B cell (primary cell): ENCODE data around the gene HRK.
A peak's percentile ranks its signal among the peaks of the same experiment; 100 is the strongest.

Source experiments
- EZH2 ChIP-seq: IDR thresholded peaks from 2 replicates; pipeline ENCODE4 v1.6.1; 2012; ENCODE audit warnings: borderline replicate concordance, low read depth, mild to moderate bottlenecking, moderate library complexity, low read length; ENCODE audit not compliant: insufficient read depth, poor library complexity, severe bottlenecking
- TF ChIP-seq, protein P1 (sequence below): fragments of 200-600 bp; IDR thresholded peaks from one replicate; pipeline ENCODE4 v1.8.0; 2022; ENCODE audit warnings: antibody characterized with exemption, mild to moderate bottlenecking

DNA sequence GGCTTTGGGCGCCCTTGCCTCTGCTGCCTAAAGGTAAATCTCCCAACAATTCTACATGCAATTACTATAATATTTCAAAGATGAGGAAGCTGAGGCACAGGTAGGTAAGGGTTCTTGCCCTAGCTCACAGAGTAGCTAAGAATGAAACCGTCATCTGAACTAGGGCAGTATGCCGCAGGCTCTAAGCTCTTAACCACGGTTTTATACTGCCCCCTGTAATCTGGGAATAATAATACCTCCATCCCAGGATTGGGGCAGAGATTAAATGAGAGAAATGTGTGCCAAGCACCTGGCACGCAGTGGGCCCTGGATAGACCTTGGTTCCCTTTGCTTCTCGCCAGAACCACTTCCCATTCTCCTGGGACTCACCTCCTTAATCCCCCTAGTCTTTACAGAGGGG lies 1.5 kb upstream of the HRK start:
- TF ChIP-seq, protein P1, sequence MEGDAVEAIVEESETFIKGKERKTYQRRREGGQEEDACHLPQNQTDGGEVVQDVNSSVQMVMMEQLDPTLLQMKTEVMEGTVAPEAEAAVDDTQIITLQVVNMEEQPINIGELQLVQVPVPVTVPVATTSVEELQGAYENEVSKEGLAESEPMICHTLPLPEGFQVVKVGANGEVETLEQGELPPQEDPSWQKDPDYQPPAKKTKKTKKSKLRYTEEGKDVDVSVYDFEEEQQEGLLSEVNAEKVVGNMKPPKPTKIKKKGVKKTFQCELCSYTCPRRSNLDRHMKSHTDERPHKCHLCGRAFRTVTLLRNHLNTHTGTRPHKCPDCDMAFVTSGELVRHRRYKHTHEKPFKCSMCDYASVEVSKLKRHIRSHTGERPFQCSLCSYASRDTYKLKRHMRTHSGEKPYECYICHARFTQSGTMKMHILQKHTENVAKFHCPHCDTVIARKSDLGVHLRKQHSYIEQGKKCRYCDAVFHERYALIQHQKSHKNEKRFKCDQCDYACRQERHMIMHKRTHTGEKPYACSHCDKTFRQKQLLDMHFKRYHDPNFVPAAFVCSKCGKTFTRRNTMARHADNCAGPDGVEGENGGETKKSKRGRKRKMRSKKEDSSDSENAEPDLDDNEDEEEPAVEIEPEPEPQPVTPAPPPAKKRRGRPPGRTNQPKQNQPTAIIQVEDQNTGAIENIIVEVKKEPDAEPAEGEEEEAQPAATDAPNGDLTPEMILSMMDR = peak; percentile 15
- TF ChIP-seq EZH2 = no peak
